Measurements from ENCODE around the gene ITGB1BP1.

DNA sequence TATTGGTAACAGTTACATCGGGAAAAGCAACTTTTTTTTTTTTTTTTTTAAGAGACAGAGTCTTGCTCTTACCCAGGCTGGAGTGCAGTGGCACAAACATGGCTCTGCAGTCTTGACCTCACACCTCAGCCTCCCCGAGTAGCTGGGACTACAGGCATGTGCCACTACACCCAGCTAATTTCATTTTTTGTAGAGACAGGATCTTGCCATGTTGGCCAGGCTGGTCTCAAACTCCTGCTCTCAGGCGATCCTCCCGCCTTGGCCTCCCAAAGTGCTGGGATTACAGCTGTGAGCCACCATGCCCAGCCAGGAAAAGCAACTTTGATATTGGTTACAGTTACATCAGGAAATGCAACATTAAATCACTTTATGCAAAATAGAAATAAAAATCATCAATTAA lies 4.6 kb downstream of the ITGB1BP1 start:
- TF ChIP-seq POLR2A (IDR thresholded peaks at IDR 0.05; ENCODE audit: low read depth, low read length) (no peak), POLR2AphosphoS5 (IDR thresholded peaks at IDR 0.05; ENCODE audit: low read depth, low read length) (no peak)
